Natural killer cell (primary cell): ENCODE data around the gene PIGQ. TPM values are rescaled to one million over a fixed set of nuclear protein-coding genes. Genes with fewer than 3 reads are reported as not detected.

Source experiments
- ATAC-seq, 3 donors: fragments of 150-1000 bp in 2 of 3; fragments of 200-7000 bp in 1 of 3; cut with Tn5 transposase; 1 replicate in 1 of 3; 2 replicates in 2 of 3; pipeline ENCODE4 v1.10.0; 2021; ENCODE audit warnings: mild to moderate bottlenecking in 2 of 3, moderate library complexity in 2 of 3
- DNase-seq, 2 donors: peaks; one replicate each; pipeline versions ENCODE4 v3.0.0 to v3.0.0-alpha.2; 2013 to 2021; ENCODE audit warnings: mixed read lengths in 1 of 2
- H3K27ac ChIP-seq: one replicate; pipeline ENCODE4 v1.5.1; 2013; ENCODE audit warnings: mild to moderate bottlenecking, low read length
- H3K27me3 ChIP-seq: one replicate; pipeline ENCODE4 v1.6.1; 2013; ENCODE audit warnings: low read length; ENCODE audit not compliant: control insufficient read depth, insufficient read depth
- H3K36me3 ChIP-seq: one replicate; pipeline ENCODE4 v1.6.1; 2013; ENCODE audit warnings: low read length; ENCODE audit not compliant: control insufficient read depth, insufficient read depth
- H3K4me1 ChIP-seq: one replicate; pipeline ENCODE4 v1.6.1; 2013; ENCODE audit warnings: low read length; ENCODE audit not compliant: control insufficient read depth, insufficient read depth
- H3K4me3 ChIP-seq: one replicate; pipeline ENCODE4 v1.5.1; 2013; ENCODE audit warnings: low read length
- H3K9me3 ChIP-seq: one replicate; pipeline ENCODE4 v1.6.1; 2013; ENCODE audit warnings: low read length; ENCODE audit not compliant: control insufficient read depth, insufficient read depth
- H3K27ac Mint-ChIP-seq, 2 donors: one replicate each; pipeline ENCODE4 v1.8.0; 2022; ENCODE audit warnings: mild to moderate bottlenecking in 2 of 2, mixed read lengths in 2 of 2, moderate library complexity in 1 of 2
- H3K27me3 Mint-ChIP-seq, 2 donors: one replicate each; pipeline ENCODE4 v1.8.0; 2022; ENCODE audit warnings: low read depth in 2 of 2, mixed read lengths in 2 of 2
- H3K36me3 Mint-ChIP-seq: one replicate; pipeline ENCODE4 v1.8.0; 2022; ENCODE audit warnings: mixed read lengths
- H3K4me1 Mint-ChIP-seq, 2 donors: one replicate each; pipeline ENCODE4 v1.8.0; 2022; ENCODE audit warnings: mixed read lengths in 2 of 2
- H3K4me3 Mint-ChIP-seq: one replicate; pipeline ENCODE4 v1.8.0; 2022; ENCODE audit warnings: mild to moderate bottlenecking, moderate library complexity, mixed read lengths
- H3K9me3 Mint-ChIP-seq, 2 donors: one replicate each; pipeline ENCODE4 v1.8.0; 2022; ENCODE audit warnings: mixed read lengths in 2 of 2
- whole genome bisulfite sequencing: methylation state at CpG from one replicate; pipeline ENCODE4 v1.1.7; 2013; ENCODE audit warnings: missing lambda C conversion rate; ENCODE audit not compliant: insufficient coverage; 5-methylcytosine and 5-hydroxymethylcytosine counted together
- intact Hi-C: fragments of 100-400 bp; cut with micrococcal nuclease; formaldehyde crosslinking; loops from one replicate; pipeline ENCODE4 v1.14.2; 2022
- total RNA-seq, 4 donors: library from RNA; stranded (reverse); fragments of 120-200 nt in 1 of 4; gene quantifications; one replicate each; pipeline versions ENCODE4 v1.2.3 to v1.2.4, GENCODE V29; 2013 to 2022
- TF ChIP-seq, protein P1 (sequence below): fragments of 200-600 bp; IDR thresholded peaks from one replicate; pipeline ENCODE4 v1.8.0; 2022; ENCODE audit warnings: antibody characterized with exemption

Gene PIGQ
- total RNA-seq, 3 donors from 2014 or later (not counting 1 experiment from before 2014, with no cell fraction given), result 27.6 to 40.5 (median 37.0) TPM

GRCh38 chr16:536746-537145, 33.0 kb upstream of the PIGQ start:
- no peaks in the 10 kb centered on the region for H3K27me3 ChIP-seq
- H3K36me3 ChIP-seq, result peaks cover 15% of the 10 kb centered on the region
- Mint-ChIP-seq H3K27me3 (no peaks in the 10 kb centered on the region), H3K4me1 (peaks cover 5 to 24% of the 10 kb centered on the region in 2 donors), H3K4me3 (no peak overlapping the region), H3K27ac (no peak overlapping the region), H3K9me3 (no peaks in the 10 kb centered on the region), H3K36me3 (no peaks in the 10 kb centered on the region)
- WGBS, result 97% methylated on average over 17 of the region's 17 CpGs
- ATAC-seq, result no peak
- peaks cover 40% of the 10 kb centered on the region for H3K4me1 ChIP-seq
- TF ChIP-seq, protein P1, sequence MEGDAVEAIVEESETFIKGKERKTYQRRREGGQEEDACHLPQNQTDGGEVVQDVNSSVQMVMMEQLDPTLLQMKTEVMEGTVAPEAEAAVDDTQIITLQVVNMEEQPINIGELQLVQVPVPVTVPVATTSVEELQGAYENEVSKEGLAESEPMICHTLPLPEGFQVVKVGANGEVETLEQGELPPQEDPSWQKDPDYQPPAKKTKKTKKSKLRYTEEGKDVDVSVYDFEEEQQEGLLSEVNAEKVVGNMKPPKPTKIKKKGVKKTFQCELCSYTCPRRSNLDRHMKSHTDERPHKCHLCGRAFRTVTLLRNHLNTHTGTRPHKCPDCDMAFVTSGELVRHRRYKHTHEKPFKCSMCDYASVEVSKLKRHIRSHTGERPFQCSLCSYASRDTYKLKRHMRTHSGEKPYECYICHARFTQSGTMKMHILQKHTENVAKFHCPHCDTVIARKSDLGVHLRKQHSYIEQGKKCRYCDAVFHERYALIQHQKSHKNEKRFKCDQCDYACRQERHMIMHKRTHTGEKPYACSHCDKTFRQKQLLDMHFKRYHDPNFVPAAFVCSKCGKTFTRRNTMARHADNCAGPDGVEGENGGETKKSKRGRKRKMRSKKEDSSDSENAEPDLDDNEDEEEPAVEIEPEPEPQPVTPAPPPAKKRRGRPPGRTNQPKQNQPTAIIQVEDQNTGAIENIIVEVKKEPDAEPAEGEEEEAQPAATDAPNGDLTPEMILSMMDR, result no peak
- H3K9me3 ChIP-seq, result no peaks in the 10 kb centered on the region
- H3K27ac ChIP-seq, result no peak overlapping the region
- no peak overlapping the region for H3K4me3 ChIP-seq
- DNase-seq, result no peak
- intact Hi-C loops, result no loop called here

DNA sequence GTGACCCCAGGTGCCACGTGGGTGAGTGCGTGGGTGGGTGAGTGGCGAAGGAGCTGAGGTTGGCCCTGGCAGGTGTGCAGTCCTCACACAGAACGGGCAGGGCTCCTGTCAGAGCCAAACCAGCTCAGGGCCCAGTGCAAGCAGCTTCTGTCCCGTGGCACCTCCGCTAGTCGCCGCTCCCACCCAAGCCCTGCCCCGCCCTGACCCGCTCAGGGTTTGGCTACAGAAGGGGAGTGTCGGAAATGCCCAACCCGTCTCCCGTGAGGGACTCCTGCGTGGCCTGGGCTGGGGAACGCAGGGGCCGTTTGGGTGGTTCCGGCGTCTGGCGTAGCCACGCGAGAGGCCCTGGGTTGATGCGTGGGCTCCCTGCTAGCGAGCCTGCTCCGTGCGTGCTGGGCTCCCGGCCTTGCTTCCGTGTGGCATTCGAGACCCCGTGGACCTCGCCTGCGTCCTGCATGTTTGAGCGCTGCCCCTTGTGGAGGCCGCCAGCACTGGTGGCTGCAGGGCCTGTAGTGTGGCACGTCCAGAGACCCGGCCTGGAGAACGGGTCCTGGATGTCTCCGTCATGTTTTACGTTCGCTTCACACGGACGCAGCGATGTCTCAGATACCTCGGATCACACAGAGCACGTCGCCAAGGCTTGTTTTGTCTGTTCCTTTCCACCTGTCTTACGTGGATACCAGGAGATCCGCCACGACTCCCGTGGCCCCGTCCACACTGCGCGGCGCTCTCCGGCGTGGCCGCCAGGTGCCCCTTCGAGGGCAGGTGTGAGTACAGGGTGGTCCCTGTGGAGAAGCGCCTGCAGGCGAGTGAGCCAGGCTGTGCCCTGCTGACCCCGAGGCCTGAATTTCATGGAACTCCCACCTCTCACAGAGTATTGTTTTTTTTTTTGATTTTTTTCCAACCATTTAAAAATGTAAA, 32.1 kb upstream of the PIGQ start:
- Mint-ChIP-seq H3K27me3 (no peaks in the 10 kb centered on the region), H3K36me3 (no peaks in the 10 kb centered on the region), H3K4me1 (peaks cover 10 to 29% of the 10 kb centered on the region in 2 donors), H3K4me3 (no peak overlapping the region), H3K27ac (no peak overlapping the region), H3K9me3 (no peaks in the 10 kb centered on the region)
- Histone ChIP-seq H3K4me1 (peaks cover 33% of the 10 kb centered on the region), H3K27ac (no peak overlapping the region), H3K27me3 (no peaks in the 10 kb centered on the region), H3K4me3 (no peak overlapping the region), H3K36me3 (peaks cover 15% of the 10 kb centered on the region), H3K9me3 (no peaks in the 10 kb centered on the region)
- no peak for DNase-seq
- ATAC-seq, result no peak
- TF ChIP-seq, protein P1, result no peak
- intact Hi-C loops, result no loop called here
- 95% methylated on average over 59 of the region's 60 CpGs for WGBS

- intact Hi-C loops, result no loop called here
- H3K4me3 ChIP-seq, result no peak overlapping the region
- no peak overlapping the region for H3K27ac ChIP-seq
- 97% methylated on average over 34 of the region's 34 CpGs for WGBS
- peaks cover 17% of the 10 kb centered on the region for H3K36me3 ChIP-seq
- DNase-seq (no peak), ATAC-seq (no peak)
- H3K36me3 Mint-ChIP-seq, result no peaks in the 10 kb centered on the region
- H3K9me3 Mint-ChIP-seq, result no peaks in the 10 kb centered on the region
- H3K27me3 Mint-ChIP-seq, result no peaks in the 10 kb centered on the region
- no peak overlapping the region for H3K27ac Mint-ChIP-seq
- H3K4me1 Mint-ChIP-seq, result peaks cover 10 to 29% of the 10 kb centered on the region in 2 donors
- H3K9me3 ChIP-seq, result no peaks in the 10 kb centered on the region
- no peaks in the 10 kb centered on the region for H3K27me3 ChIP-seq
- H3K4me1 ChIP-seq, result peaks cover 11% of the 10 kb centered on the region
- no peak overlapping the region for H3K4me3 Mint-ChIP-seq
- TF ChIP-seq, protein P1, result no peak
Measured at GRCh38 chr16:539901-540530, 29.8 kb upstream of the PIGQ start.
